ENCODE measurements around the gene AGPAT1. TPM values are rescaled to one million over a fixed set of nuclear protein-coding genes. Genes with fewer than 3 reads are reported as not detected.

The AGPAT1 gene, protein sequence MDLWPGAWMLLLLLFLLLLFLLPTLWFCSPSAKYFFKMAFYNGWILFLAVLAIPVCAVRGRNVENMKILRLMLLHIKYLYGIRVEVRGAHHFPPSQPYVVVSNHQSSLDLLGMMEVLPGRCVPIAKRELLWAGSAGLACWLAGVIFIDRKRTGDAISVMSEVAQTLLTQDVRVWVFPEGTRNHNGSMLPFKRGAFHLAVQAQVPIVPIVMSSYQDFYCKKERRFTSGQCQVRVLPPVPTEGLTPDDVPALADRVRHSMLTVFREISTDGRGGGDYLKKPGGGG
- 10 to 100 TPM; 36.8 to 59.8 (median 47.7) TPM for total RNA-seq
- polyA plus RNA-seq, result 10 to 100 TPM; 35.0 to 77.8 (median 38.0) TPM
- long read RNA-seq, donor 1, transcript AGPAT1-203 (7 exons, 2,234 nt), result major isoform, 5 of 15 reads
- long read RNA-seq, donor 1, partial matches to known transcripts, result 3 of 15 reads
- long read RNA-seq, donor 1, other reads (novel, unspliced or antisense), result 6 of 15 reads
- long read RNA-seq, donor 2, transcript AGPAT1-203 (7 exons, 2,234 nt), result major isoform, 20 of 45 reads
- long read RNA-seq, donor 2, transcript AGPAT1-206 (7 exons, 2,496 nt), result minor isoform, 5 of 45 reads
- long read RNA-seq, donor 2, partial matches to known transcripts, result 8 of 45 reads
- long read RNA-seq, donor 2, other reads (novel, unspliced or antisense), result 12 of 45 reads

DNA sequence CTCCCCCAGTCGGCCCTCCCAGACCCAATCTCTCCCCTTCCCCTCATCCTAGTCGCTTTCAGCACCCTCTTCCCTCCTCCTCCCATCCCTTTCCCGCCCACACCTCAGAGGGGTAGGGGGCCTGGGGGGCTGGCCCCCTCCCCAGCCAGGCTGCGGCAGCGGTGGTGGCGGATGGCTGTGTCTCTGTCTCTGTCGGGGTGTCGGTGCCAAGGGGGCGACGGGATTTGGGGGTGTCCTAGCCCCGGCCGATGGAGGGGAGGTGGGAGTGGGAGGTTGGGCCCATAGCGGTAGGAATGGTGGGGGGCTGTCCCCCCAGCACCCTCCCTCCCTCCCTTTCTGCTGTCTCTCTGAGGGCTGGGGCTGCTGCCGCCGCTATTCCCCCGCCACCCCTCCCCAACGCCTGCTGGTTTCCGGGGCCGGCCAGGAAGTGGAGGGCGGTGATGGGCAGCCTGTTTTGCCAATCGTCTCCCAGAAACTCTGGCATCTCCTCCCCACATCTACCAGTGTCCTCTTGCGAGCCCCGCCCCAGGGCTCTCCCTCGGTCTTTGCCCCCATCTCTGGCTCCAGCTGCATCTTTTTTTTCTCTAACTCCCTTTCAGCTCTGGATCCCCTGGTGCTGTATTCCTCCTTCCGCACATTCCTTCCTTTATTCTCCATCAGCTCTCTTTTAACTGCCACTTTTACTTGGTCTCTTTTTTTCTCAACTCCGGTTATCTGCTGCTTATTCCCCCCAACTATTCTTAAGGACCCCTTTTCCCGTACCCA is at the start of gene AGPAT1:
TSS of gene AGPAT1 (minus strand) at position 374 of the 765 bp plus-strand sequence. CDS start 4,588 bp downstream, outside the sequence.
- Histone ChIP-seq H3K27me3 (ENCODE audit: insufficient read depth in 3 of 3, low read length in 2 of 3) (no peaks in the 10 kb centered on the region), H3K9me3 (no peaks in the 10 kb centered on the region), H3K27ac (peak within 1 kb of the TSS; percentile 87), H3K4me3 (peak within 1 kb of the TSS; percentile 92), H3K36me3 (ENCODE audit: insufficient read depth in 1 of 2, low read depth in 1 of 2) (peaks cover 0 to 17% of the 10 kb centered on the region in 2 donors), H3K4me1 (peaks cover 30% of the 10 kb centered on the region)
- DNase-seq (peak; percentile 97 to 98), ATAC-seq (peak; percentile 69 to 80 (median 72))
- intact Hi-C loops (cut with DNase I), result loop anchor here (2.0 to 5.0 kb wide), 2 partner anchors 47 to 49 kb away; partner anchors contain the start of gene ATF6B (in 2 of the 2)
- WGBS, 3 donors, result 1% methylated on average over 14 to 27 of the region's 27 CpGs
- TF ChIP-seq, protein P1, sequence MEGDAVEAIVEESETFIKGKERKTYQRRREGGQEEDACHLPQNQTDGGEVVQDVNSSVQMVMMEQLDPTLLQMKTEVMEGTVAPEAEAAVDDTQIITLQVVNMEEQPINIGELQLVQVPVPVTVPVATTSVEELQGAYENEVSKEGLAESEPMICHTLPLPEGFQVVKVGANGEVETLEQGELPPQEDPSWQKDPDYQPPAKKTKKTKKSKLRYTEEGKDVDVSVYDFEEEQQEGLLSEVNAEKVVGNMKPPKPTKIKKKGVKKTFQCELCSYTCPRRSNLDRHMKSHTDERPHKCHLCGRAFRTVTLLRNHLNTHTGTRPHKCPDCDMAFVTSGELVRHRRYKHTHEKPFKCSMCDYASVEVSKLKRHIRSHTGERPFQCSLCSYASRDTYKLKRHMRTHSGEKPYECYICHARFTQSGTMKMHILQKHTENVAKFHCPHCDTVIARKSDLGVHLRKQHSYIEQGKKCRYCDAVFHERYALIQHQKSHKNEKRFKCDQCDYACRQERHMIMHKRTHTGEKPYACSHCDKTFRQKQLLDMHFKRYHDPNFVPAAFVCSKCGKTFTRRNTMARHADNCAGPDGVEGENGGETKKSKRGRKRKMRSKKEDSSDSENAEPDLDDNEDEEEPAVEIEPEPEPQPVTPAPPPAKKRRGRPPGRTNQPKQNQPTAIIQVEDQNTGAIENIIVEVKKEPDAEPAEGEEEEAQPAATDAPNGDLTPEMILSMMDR (IDR thresholded peaks at IDR 0.05), result no peak

DNA sequence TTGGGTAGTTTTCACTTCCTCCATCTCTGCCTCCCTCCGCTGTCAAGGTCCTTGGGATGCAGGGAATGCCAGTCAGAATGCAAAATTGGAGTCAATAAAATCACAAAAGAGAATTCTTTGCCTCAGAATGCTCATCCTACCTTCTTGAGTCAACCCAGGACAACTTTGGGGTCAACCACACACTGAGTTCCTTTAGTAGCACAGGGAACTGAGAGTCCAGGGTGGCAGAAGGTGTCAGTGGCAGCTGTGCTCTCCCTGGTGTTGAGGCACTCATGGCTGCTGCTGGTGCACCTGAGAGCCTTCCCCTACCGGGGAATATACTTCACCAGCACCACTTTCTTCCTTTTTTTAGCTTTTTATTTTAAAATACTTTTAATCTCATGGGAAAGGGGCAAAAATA is 48.8 kb upstream of the AGPAT1 start:
- TF ChIP-seq, protein P1 (IDR thresholded peaks at IDR 0.05), result no peak
- intact Hi-C loops (cut with DNase I), result no loop called here
- 77 to 82% (median 78%) methylated on average over 2 of the region's 2 CpGs for WGBS, 3 donors
- Histone ChIP-seq H3K27me3 (ENCODE audit: insufficient read depth in 3 of 3, low read length in 2 of 3) (peaks cover 0 to 4% (median 0%) of the 10 kb centered on the region in 3 donors), H3K4me3 (no peak overlapping the region), H3K36me3 (ENCODE audit: insufficient read depth in 1 of 2, low read depth in 1 of 2) (no peaks in the 10 kb centered on the region), H3K9me3 (no peaks in the 10 kb centered on the region), H3K27ac (no peak overlapping the region), H3K4me1 (no peaks in the 10 kb centered on the region)
- DNase-seq (no peak), ATAC-seq (no peak)

DNA sequence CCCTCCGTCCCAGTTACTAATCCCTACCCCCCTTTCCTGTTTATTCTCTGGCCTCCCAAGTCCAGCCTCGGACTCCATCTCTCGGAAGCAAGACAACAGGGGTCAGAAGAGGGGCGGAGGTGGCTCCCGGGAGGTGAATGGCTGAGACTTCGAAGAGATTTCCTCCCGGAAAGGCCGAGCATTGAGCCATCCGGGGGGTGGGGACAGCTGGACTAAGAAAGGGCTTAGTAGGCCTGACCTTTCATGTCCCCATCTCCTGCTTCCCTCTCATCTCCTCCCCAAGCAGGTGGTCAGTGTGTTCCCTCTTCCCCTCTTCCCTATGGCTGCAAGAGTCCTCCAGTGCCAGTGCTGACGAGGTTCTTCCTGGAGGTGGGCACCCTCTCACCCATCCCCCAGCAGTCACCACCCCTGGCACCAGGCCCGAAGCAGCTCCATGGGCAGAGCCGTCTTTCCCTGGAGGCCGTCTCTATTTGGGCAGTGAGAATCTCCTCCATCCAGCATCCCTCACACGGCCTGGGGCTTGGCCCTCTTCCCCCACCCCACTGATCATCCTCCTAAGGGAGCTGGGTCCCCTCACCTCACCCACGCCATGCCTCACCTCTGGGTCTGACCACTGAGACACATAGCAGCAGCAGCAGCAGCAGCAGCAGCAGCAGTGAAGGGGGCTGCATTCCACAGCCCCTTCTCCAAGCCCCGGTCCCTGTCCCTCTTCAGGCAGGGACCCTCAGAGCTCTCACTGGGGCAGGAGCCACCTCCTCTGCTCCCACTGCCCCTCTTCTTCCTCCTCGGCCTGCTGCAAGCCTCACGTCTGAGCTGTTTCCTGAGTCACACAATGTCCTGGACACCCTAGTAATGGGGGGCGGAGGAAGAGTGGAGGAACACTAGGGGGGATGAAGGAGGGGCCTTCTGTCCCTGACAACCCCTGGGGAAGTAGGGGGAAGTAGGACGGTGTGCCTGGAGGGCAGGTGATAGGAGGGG is 47.7 kb upstream of the AGPAT1 start, which contains the start of gene NOTCH4:
TSS of gene NOTCH4 (minus strand) at position 810 of the 978 bp plus-strand sequence. CDS start at position 671, 139 bp downstream.
- ATAC-seq, result peak in 3 of 4 donors; percentile 27 to 33 (median 30)
- intact Hi-C loops (cut with DNase I), result no loop called here

More for the DNA sequence above, 47.7 kb upstream of the AGPAT1 start, which contains the start of gene NOTCH4:
- TF ChIP-seq, protein P1 (IDR thresholded peaks at IDR 0.05), result no peak
- DNase-seq, result no peak
- Histone ChIP-seq H3K4me3 (peak within 1 kb of the TSS; percentile 53), H3K36me3 (ENCODE audit: insufficient read depth in 1 of 2, low read depth in 1 of 2) (no peaks in the 10 kb centered on the region), H3K27me3 (ENCODE audit: insufficient read depth in 3 of 3, low read length in 2 of 3) (peaks cover 0 to 4% (median 0%) of the 10 kb centered on the region in 3 donors), H3K9me3 (no peaks in the 10 kb centered on the region), H3K27ac (no peak within 1 kb of the TSS), H3K4me1 (no peaks in the 10 kb centered on the region)
- 34 to 49% (median 37%) methylated on average over 20 of the region's 20 CpGs for WGBS, 3 donors
